ENCODE measurements around the gene EXOC7.

- TF ChIP-seq CTCF (optimal IDR thresholded peaks at IDR 0.05 in 1 of 3, IDR thresholded peaks at IDR 0.05 in 1 of 3, conservative IDR thresholded peaks at IDR 0.05 in 1 of 3; ENCODE audit: extremely low read depth in 1 of 3, insufficient read depth in 2 of 3, low read length in 3 of 3) (no peak), EZH2 (IDR thresholded peaks at IDR 0.05; ENCODE audit: low read length) (no peak)
Observed at GRCh38 chr17:76120658-76121008, 17.0 kb upstream of the EXOC7 start.

Measured in keratinocyte (primary cell).